Lower leg skin (tissue), 3 donors: ENCODE results near the gene SOHLH2.

Experiments
- CTCF ChIP-seq, 3 donors: fragments of 450-650 bp; IDR thresholded peaks; one replicate each; pipeline ENCODE4 v1.5.1; 2016; ENCODE audit warnings: antibody characterized with exemption in 3 of 3, mild to moderate bottlenecking in 3 of 3, moderate library complexity in 2 of 3
- POLR2A ChIP-seq, 2 donors: fragments of 450-650 bp; IDR thresholded peaks; one replicate each; pipeline ENCODE4 v1.6.1; 2016 to 2017; ENCODE audit warnings: antibody characterized with exemption in 2 of 2, mild to moderate bottlenecking in 1 of 2, moderate library complexity in 1 of 2

- TF ChIP-seq CTCF (IDR thresholded peaks at IDR 0.05) = no peak
- TF ChIP-seq POLR2A (IDR thresholded peaks at IDR 0.05) = no peak
Observed at GRCh38 chr13:36183901-36184300, 30.5 kb downstream of the SOHLH2 start.
